Uterus (tissue), 4 donors: ENCODE results near the gene MAP1B. TPM values are rescaled to one million over a fixed set of nuclear protein-coding genes. Genes with fewer than 3 reads are reported as not detected.

Experiments
- DNase-seq, 2 donors: peaks; one replicate each; pipeline ENCODE4 v3.0.0-alpha.2; 2019 to 2020
- H3K27ac ChIP-seq, 2 donors: fragments of 200-600 bp; sonication (generic); 1 replicate in 1 of 2; 2 replicates in 1 of 2; pipeline ENCODE4 v1.5.1; 2016 to 2018
- H3K27me3 ChIP-seq, 2 donors: fragments of 200-600 bp; sonication (generic); one replicate each; pipeline ENCODE4 v1.5.1; 2018 to 2019; ENCODE audit warnings: control low read depth in 1 of 2
- H3K36me3 ChIP-seq, 2 donors: fragments of 200-600 bp; sonication (generic); one replicate each; pipeline ENCODE4 v1.5.1; 2019; ENCODE audit warnings: control low read depth in 1 of 2
- H3K4me1 ChIP-seq, 2 donors: fragments of 200-600 bp; sonication (generic); one replicate each; pipeline ENCODE4 v1.5.1; 2018 to 2019; ENCODE audit warnings: control low read depth in 1 of 2
- H3K4me3 ChIP-seq, 2 donors: fragments of 200-600 bp; sonication (generic); 1 replicate in 1 of 2; 2 replicates in 1 of 2; pipeline ENCODE4 v1.5.1; 2018 to 2019; ENCODE audit warnings: mild to moderate bottlenecking in 1 of 2
- H3K9me3 ChIP-seq, 2 donors: fragments of 200-600 bp; sonication (generic); one replicate each; pipeline ENCODE4 v1.5.1; 2019; ENCODE audit warnings: control low read depth in 1 of 2
- CTCF ChIP-seq, 4 experiments: fragments of 200-600 bp in 2 of 4; fragments of 450-650 bp in 2 of 4; sonication (generic) in 2 of 4; IDR thresholded peaks; one replicate each; pipeline ENCODE4 v1.5.1; 2016 to 2019; ENCODE audit warnings: antibody characterized with exemption in 4 of 4, mild to moderate bottlenecking in 2 of 4, moderate library complexity in 1 of 4
- POLR2A ChIP-seq, 2 donors: fragments of 450-650 bp; IDR thresholded peaks; one replicate each; pipeline ENCODE4 v1.6.1; 2016; ENCODE audit warnings: antibody characterized with exemption in 2 of 2, mild to moderate bottlenecking in 1 of 2, moderate library complexity in 1 of 2
- intact Hi-C: fragments of 100-400 bp; cut with DNase I; formaldehyde crosslinking; loops from one replicate; pipeline ENCODE4 v1.15.1; 2023; ENCODE audit warnings: low total_unique reads
- total RNA-seq, 4 donors: library from RNA; depleted of rRNA in 3 of 4; stranded (reverse); fragments of >200 nt in 3 of 4; gene quantifications; one replicate each; pipeline versions ENCODE4 v1.1.0 to v1.2.4, GENCODE V29; 2014 to 2023
- donor health status: DM: yes; HTN: yes; CAD: no.

The MAP1B gene
- total RNA-seq, 4 donors from 2014 or later = 92.0 to 212 (median 132) TPM

- H3K27me3 ChIP-seq = no peaks in the 10 kb centered on the region
- no peaks in the 10 kb centered on the region for H3K9me3 ChIP-seq
- H3K27ac ChIP-seq = no peak overlapping the region
- H3K36me3 ChIP-seq = no peaks in the 10 kb centered on the region
- intact Hi-C loops = no loop called here
- H3K4me3 ChIP-seq = no peak overlapping the region
- no peak for DNase-seq
- no peak for TF ChIP-seq CTCF (IDR thresholded peaks at IDR 0.05)
- no peak for TF ChIP-seq POLR2A (IDR thresholded peaks at IDR 0.05)
- H3K4me1 ChIP-seq = no peaks in the 10 kb centered on the region
Observed at GRCh38 chr5:72096602-72097188, 10.6 kb upstream of the MAP1B start.

GRCh38 chr5:72101828-72102227, 5.4 kb upstream of the MAP1B start:
- no peaks in the 10 kb centered on the region for H3K27me3 ChIP-seq
- H3K36me3 ChIP-seq = no peaks in the 10 kb centered on the region
- H3K9me3 ChIP-seq = no peaks in the 10 kb centered on the region
- H3K4me1 ChIP-seq = no peaks in the 10 kb centered on the region
- no peak for TF ChIP-seq CTCF (IDR thresholded peaks at IDR 0.05)
- TF ChIP-seq POLR2A (IDR thresholded peaks at IDR 0.05) = no peak
- intact Hi-C loops = no loop called here
- H3K27ac ChIP-seq = no peak overlapping the region
- no peak for DNase-seq
- no peak overlapping the region for H3K4me3 ChIP-seq

GRCh38 chr5:72106817-72107130, 501 bp upstream of the MAP1B start:
- intact Hi-C loops = no loop called here
- no peaks in the 10 kb centered on the region for H3K27me3 ChIP-seq
- no peaks in the 10 kb centered on the region for H3K9me3 ChIP-seq
- H3K27ac ChIP-seq = peak overlapping the region; percentile 82 to 84
- no peaks in the 10 kb centered on the region for H3K36me3 ChIP-seq
- no peak for TF ChIP-seq POLR2A (IDR thresholded peaks at IDR 0.05)
- TF ChIP-seq CTCF (IDR thresholded peaks at IDR 0.05) = no peak
- DNase-seq = no peak
- no peaks in the 10 kb centered on the region for H3K4me1 ChIP-seq
- H3K4me3 ChIP-seq = peak overlapping the region; percentile 67 to 77

- peak in 1 of 2 donors; percentile 20 for DNase-seq
- no peak for TF ChIP-seq CTCF (IDR thresholded peaks at IDR 0.05)
- TF ChIP-seq POLR2A (IDR thresholded peaks at IDR 0.05) = no peak
- H3K27me3 ChIP-seq = no peaks in the 10 kb centered on the region
- peak overlapping the region; percentile 67 to 77 for H3K4me3 ChIP-seq
- no peaks in the 10 kb centered on the region for H3K36me3 ChIP-seq
- H3K4me1 ChIP-seq = no peaks in the 10 kb centered on the region
- intact Hi-C loops = no loop called here
- no peaks in the 10 kb centered on the region for H3K9me3 ChIP-seq
- H3K27ac ChIP-seq = peak overlapping the region; percentile 82 to 84
Observed at GRCh38 chr5:72107901-72108201, 576 bp downstream of the MAP1B start.

- Histone ChIP-seq H3K4me1 (no peaks in the 10 kb centered on the region), H3K27me3 (no peaks in the 10 kb centered on the region), H3K27ac (peak overlapping the region; percentile 82 to 84), H3K9me3 (no peaks in the 10 kb centered on the region), H3K36me3 (no peaks in the 10 kb centered on the region), H3K4me3 (peak overlapping the region; percentile 67 to 77)
- TF ChIP-seq CTCF (IDR thresholded peaks at IDR 0.05) (peak in 1 of 4 experiments; percentile 11), POLR2A (IDR thresholded peaks at IDR 0.05) (peak in 1 of 2 donors; percentile 50)
- DNase-seq = peak; percentile 74 to 84
- intact Hi-C loops = no loop called here
Observed at GRCh38 chr5:72108202-72109061, 1.2 kb downstream of the MAP1B start.
